Vagina (tissue), 2 donors: ENCODE data around the gene MOBP. TPM values are rescaled to one million over a fixed set of nuclear protein-coding genes. Genes with fewer than 3 reads are reported as not detected.

Experiments
- DNase-seq, 2 donors: peaks; one replicate each; pipeline ENCODE4 v3.0.0-alpha.2; 2017; ENCODE audit errors: extremely low spot score in 2 of 2
- H3K27ac ChIP-seq: fragments of 200-600 bp; sonication (generic); one replicate; pipeline ENCODE4 v1.5.1; 2019
- H3K27me3 ChIP-seq: fragments of 200-600 bp; sonication (generic); one replicate; pipeline ENCODE4 v1.5.1; 2019
- H3K36me3 ChIP-seq, 2 donors: fragments of 200-600 bp; sonication (generic); one replicate each; pipeline ENCODE4 v1.5.1; 2017 to 2019
- H3K4me1 ChIP-seq: fragments of 200-600 bp; sonication (generic); one replicate; pipeline ENCODE4 v1.5.1; 2019
- H3K4me3 ChIP-seq, 2 donors: fragments of 200-600 bp; sonication (generic); 1 replicate in 1 of 2; 2 replicates in 1 of 2; pipeline ENCODE4 v1.5.1; 2016 to 2019
- H3K9me3 ChIP-seq: fragments of 200-600 bp; sonication (generic); one replicate; pipeline ENCODE4 v1.5.1; 2019
- POLR2A ChIP-seq, 2 donors: fragments of 450-650 bp; IDR thresholded peaks; one replicate each; pipeline ENCODE4 v1.6.1; 2017; ENCODE audit warnings: antibody characterized with exemption in 2 of 2, mild to moderate bottlenecking in 2 of 2, moderate library complexity in 2 of 2
- POLR2AphosphoS5 ChIP-seq, 2 donors: sonication (generic); formaldehyde crosslinking; IDR thresholded peaks; one replicate each; pipeline ENCODE4 v1.9.0; 2017; ENCODE audit warnings: antibody characterized with exemption in 2 of 2, mild to moderate bottlenecking in 2 of 2, low read depth in 1 of 2; ENCODE audit not compliant: insufficient read depth in 1 of 2
- intact Hi-C: fragments of 100-400 bp; cut with DNase I; formaldehyde crosslinking; loops from one replicate; pipeline ENCODE4 v1.15.1; 2023
- total RNA-seq: library from RNA; depleted of rRNA; stranded (reverse); fragments of >200 nt; gene quantifications from one replicate; pipeline ENCODE4 v1.2.3, GENCODE V29; 2016
- TF ChIP-seq, protein P1 (sequence below), 3 experiments: fragments of 450-650 bp in 2 of 3; fragments of 200-600 bp in 1 of 3; sonication (generic) in 1 of 3; IDR thresholded peaks; one replicate each; pipeline ENCODE4 v1.5.1; 2017 to 2019; ENCODE audit warnings: antibody characterized with exemption in 3 of 3, mild to moderate bottlenecking in 2 of 3, moderate library complexity in 2 of 3

MOBP gene
- total RNA-seq, 1 donor from 2014 or later: not detected

DNA sequence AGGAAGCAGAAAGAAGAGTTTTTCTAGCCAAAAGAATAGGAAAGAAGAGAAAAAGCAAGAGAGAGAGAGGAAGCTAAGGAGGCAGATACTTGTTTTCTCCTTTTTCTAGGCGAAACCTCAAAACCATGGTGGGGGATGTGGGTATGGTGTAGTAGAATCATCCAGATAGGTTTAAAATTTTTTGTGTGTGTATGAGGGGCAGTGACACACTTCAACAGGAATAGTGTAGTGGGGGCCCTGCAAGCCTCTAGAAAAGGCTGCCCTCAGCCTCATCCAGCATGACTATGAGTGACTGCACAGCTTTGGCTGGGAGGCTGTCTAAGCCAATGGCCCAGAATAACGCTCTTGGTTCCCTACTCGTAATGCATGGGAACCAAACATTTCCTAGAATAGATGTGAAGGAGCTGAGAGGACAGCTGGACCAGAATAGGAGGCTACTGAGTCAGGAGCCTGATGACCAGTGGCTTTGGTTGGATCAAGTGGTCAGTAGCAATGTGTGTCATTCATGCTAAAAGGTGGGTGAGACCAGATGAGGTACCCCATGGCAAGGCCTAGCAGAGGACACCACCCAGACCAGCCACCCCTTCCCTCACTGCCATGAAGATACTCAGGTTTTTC, 24.4 kb downstream of the MOBP start:
- no peak overlapping the region for H3K4me3 ChIP-seq
- no peaks in the 10 kb centered on the region for H3K4me1 ChIP-seq
- intact Hi-C loops: no loop called here
- H3K27me3 ChIP-seq: no peaks in the 10 kb centered on the region
- DNase-seq: no peak
- no peaks in the 10 kb centered on the region for H3K9me3 ChIP-seq
- H3K27ac ChIP-seq: no peak overlapping the region
- H3K36me3 ChIP-seq: no peaks in the 10 kb centered on the region
- TF ChIP-seq, protein P1, sequence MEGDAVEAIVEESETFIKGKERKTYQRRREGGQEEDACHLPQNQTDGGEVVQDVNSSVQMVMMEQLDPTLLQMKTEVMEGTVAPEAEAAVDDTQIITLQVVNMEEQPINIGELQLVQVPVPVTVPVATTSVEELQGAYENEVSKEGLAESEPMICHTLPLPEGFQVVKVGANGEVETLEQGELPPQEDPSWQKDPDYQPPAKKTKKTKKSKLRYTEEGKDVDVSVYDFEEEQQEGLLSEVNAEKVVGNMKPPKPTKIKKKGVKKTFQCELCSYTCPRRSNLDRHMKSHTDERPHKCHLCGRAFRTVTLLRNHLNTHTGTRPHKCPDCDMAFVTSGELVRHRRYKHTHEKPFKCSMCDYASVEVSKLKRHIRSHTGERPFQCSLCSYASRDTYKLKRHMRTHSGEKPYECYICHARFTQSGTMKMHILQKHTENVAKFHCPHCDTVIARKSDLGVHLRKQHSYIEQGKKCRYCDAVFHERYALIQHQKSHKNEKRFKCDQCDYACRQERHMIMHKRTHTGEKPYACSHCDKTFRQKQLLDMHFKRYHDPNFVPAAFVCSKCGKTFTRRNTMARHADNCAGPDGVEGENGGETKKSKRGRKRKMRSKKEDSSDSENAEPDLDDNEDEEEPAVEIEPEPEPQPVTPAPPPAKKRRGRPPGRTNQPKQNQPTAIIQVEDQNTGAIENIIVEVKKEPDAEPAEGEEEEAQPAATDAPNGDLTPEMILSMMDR (IDR thresholded peaks at IDR 0.05): no peak
- no peak for TF ChIP-seq POLR2AphosphoS5 (IDR thresholded peaks at IDR 0.05; ENCODE audit: insufficient read depth in 1 of 2, low read depth in 1 of 2)
- no peak for TF ChIP-seq POLR2A (IDR thresholded peaks at IDR 0.05)

- Histone ChIP-seq H3K9me3 (no peaks in the 10 kb centered on the region), H3K4me1 (no peaks in the 10 kb centered on the region), H3K27ac (no peak overlapping the region), H3K36me3 (no peaks in the 10 kb centered on the region), H3K4me3 (no peak overlapping the region), H3K27me3 (no peaks in the 10 kb centered on the region)
- intact Hi-C loops: no loop called here
- TF ChIP-seq POLR2A (IDR thresholded peaks at IDR 0.05) (no peak), POLR2AphosphoS5 (IDR thresholded peaks at IDR 0.05; ENCODE audit: insufficient read depth in 1 of 2, low read depth in 1 of 2) (no peak)
- TF ChIP-seq, protein P1 (IDR thresholded peaks at IDR 0.05): no peak
- no peak for DNase-seq
Observed at GRCh38 chr3:39494781-39495180, 27.3 kb downstream of the MOBP start.

DNA sequence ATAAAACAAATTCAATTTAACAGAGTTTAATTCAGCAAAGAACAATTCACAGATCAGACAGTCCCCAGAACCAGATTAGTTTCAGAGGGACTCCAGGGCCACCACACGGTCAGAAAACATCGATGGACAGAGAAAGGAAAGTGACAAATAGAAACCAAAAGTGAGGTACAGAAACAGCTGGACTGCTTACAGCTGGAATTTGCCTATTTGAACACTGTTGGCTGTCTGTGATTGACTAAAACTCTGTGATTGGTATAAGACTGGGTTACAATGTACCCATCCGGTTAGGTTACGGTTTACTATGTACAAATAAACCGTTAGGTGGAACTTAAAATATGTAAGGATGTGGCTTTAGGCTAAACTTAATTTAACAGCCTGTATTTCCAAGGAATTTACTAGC, 30.3 kb downstream of the MOBP start:
- no peak for TF ChIP-seq POLR2A (IDR thresholded peaks at IDR 0.05)
- TF ChIP-seq POLR2AphosphoS5 (IDR thresholded peaks at IDR 0.05; ENCODE audit: insufficient read depth in 1 of 2, low read depth in 1 of 2): no peak
- TF ChIP-seq, protein P1 (IDR thresholded peaks at IDR 0.05): no peak
- Histone ChIP-seq H3K9me3 (no peaks in the 10 kb centered on the region), H3K4me1 (no peaks in the 10 kb centered on the region), H3K27ac (no peak overlapping the region), H3K27me3 (no peaks in the 10 kb centered on the region), H3K36me3 (no peaks in the 10 kb centered on the region), H3K4me3 (no peak overlapping the region)
- DNase-seq: no peak
- intact Hi-C loops: no loop called here

DNA sequence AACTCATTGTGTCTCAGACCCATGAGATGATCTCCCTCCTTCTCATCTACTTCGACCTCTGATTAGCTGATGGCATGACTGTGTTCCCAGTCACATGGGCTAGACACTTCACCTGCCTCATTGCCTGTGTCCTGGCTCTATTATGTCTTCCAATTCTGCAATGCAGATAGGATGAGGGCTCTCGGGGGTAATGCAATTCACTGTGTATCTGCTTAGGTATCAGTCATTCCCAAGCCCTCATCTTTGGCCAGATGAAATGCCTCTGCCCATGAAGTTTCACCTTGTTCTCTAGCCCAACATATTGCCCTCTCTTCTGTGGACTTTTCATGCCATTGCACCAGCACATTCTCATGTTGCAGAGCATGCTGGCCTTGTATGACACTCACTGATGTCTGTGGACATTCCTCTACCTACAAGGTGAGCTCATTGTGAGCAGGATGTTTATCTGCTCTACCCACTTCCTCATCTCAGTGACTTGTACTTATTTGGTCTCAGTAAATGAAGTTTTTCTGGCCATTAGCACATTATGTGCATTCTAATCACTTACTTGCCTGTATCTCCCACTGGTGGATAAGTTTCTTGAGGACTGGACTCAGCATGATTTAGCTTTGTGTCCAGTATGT, 32.3 kb downstream of the MOBP start:
- H3K27me3 ChIP-seq: no peaks in the 10 kb centered on the region
- no peak overlapping the region for H3K27ac ChIP-seq
- intact Hi-C loops: no loop called here
- no peak overlapping the region for H3K4me3 ChIP-seq
- H3K4me1 ChIP-seq: no peaks in the 10 kb centered on the region
- DNase-seq: no peak
- H3K36me3 ChIP-seq: no peaks in the 10 kb centered on the region
- H3K9me3 ChIP-seq: no peaks in the 10 kb centered on the region
- TF ChIP-seq POLR2AphosphoS5 (IDR thresholded peaks at IDR 0.05; ENCODE audit: insufficient read depth in 1 of 2, low read depth in 1 of 2) (no peak), POLR2A (IDR thresholded peaks at IDR 0.05) (no peak)
- TF ChIP-seq, protein P1 (IDR thresholded peaks at IDR 0.05): no peak

DNA sequence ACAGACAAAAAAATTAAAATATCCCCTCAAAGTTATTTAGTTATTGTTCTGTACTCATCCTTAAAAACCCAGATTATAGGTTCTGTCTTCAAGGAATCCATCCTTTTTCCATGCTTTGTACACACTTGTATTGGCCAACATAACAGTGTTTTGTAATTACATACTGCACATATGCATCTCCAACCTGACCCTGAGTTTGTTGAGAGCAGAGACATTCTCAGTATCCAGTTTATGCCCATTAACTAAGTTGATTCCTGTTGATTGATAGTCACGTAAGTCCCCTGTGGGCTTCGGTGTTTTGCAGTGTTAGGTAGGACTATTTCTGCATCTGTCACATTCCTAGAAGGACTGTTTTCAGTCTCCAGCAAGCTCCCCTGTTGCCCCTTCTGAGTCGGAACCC, 33.6 kb downstream of the MOBP start:
- H3K4me3 ChIP-seq: no peak overlapping the region
- H3K27ac ChIP-seq: no peak overlapping the region
- no peaks in the 10 kb centered on the region for H3K36me3 ChIP-seq
- TF ChIP-seq POLR2A (IDR thresholded peaks at IDR 0.05) (no peak), POLR2AphosphoS5 (IDR thresholded peaks at IDR 0.05; ENCODE audit: insufficient read depth in 1 of 2, low read depth in 1 of 2) (no peak)
- TF ChIP-seq, protein P1 (IDR thresholded peaks at IDR 0.05): no peak
- H3K27me3 ChIP-seq: no peaks in the 10 kb centered on the region
- no peak for DNase-seq
- H3K4me1 ChIP-seq: no peaks in the 10 kb centered on the region
- no peaks in the 10 kb centered on the region for H3K9me3 ChIP-seq
- intact Hi-C loops: no loop called here
